K562 (cell line): Measurements from ENCODE around the gene SAPCD1. TPM values are rescaled to one million over a fixed set of nuclear protein-coding genes. Genes with fewer than 3 reads are reported as not detected.
A peak's percentile ranks its signal among the peaks of the same experiment; 100 is the strongest.

ENCODE experiments used
- BHLHE40 ChIP-seq: IDR thresholded peaks from 2 replicates; pipeline ENCODE4 v1.6.1; 2011; ENCODE audit warnings: low read length, improper control_type of control experiment
- E2F6 ChIP-seq, 2 experiments: IDR thresholded peaks; 2 replicates each; pipeline ENCODE4 v1.6.1; 2011; ENCODE audit warnings: borderline replicate concordance in 1 of 2, control low read depth in 1 of 2, low read depth in 1 of 2, low read length in 1 of 2, mild to moderate bottlenecking in 1 of 2, mixed read lengths in 1 of 2, moderate library complexity in 1 of 2; ENCODE audit not compliant: insufficient read depth in 1 of 2, insufficient read length in 1 of 2, poor library complexity in 1 of 2, severe bottlenecking in 1 of 2; ENCODE audit errors: extremely low read depth in 1 of 2
- EGR1 ChIP-seq: fragments of 450-650 bp; conservative IDR thresholded peaks from 2 replicates; pipeline ENCODE4 v1.6.1; 2017; ENCODE audit warnings: mild to moderate bottlenecking
- L3MBTL2 ChIP-seq: fragments of 450-650 bp; IDR thresholded peaks from 2 replicates; pipeline ENCODE4 v1.6.1; 2016; ENCODE audit warnings: mild to moderate bottlenecking, moderate library complexity
- MEIS2 ChIP-seq: fragments of 450-650 bp; IDR thresholded peaks from 2 replicates; pipeline ENCODE4 v1.6.1; 2014; ENCODE audit warnings: mild to moderate bottlenecking; ENCODE audit not compliant: partially characterized antibody
- VEZF1 ChIP-seq: fragments of 200-800 bp; sonication (Bioruptor generic); IDR thresholded peaks from 2 replicates; pipeline ENCODE4 v1.6.1; 2017; ENCODE audit warnings: missing genetic modification characterization, missing compliant biosample characterization
- XRCC5 ChIP-seq: fragments of 200-400 bp; formaldehyde crosslinking; IDR thresholded peaks from 2 replicates; pipeline ENCODE4 v1.6.1; 2017; ENCODE audit warnings: low read depth, mild to moderate bottlenecking, low read length
- ZFP30 ChIP-seq: fragments of 250-450 bp; sonication (Bioruptor Pico); IDR thresholded peaks from 2 replicates; pipeline ENCODE4 v1.8.0; 2022; ENCODE audit warnings: moderate library complexity, mild to moderate bottlenecking, inconsistent platforms, borderline replicate concordance
- ZNF184 ChIP-seq: sonication (generic); formaldehyde crosslinking; IDR thresholded peaks from 2 replicates; pipeline ENCODE4 v1.5.0; 2020; ENCODE audit warnings: missing genetic modification reagents
- ZNF217 ChIP-seq: sonication (generic); formaldehyde crosslinking; IDR thresholded peaks from 2 replicates; pipeline ENCODE4 v1.8.0; 2022; ENCODE audit warnings: mild to moderate bottlenecking, missing genetic modification reagents
- polyA plus RNA-seq, 8 experiments: library from polyadenylated mRNA; depleted of rRNA in 4 of 8; stranded (reverse) in 5 of 8; unstranded in 3 of 8; fragments of >200 nt; fragmentation: Nextera tagmentation in 2 of 8; fragmentation: Illumina TruSeq in 1 of 8; extraction: Ambion mirVana in 2 of 8; extraction: Trizol in 1 of 8; gene quantifications; 2 replicates each; pipeline versions ENCODE4 v1.2.1 to v1.2.3, GENCODE V29; 2011 to 2014; ENCODE audit warnings: inconsistent platforms in 1 of 8, missing spikeins in 1 of 8
- total RNA-seq, 7 experiments: library from RNA; depleted of rRNA in 6 of 7; stranded (reverse); fragments of >200 nt in 6 of 7; fragmentation: Illumina TruSeq in 2 of 7; extraction: Trizol in 2 of 7; gene quantifications; 2 replicates each; pipeline versions ENCODE4 v1.2.1 to v1.2.3, GENCODE V29; 2011 to 2021; ENCODE audit warnings: low replicate concordance in 1 of 7
- TF ChIP-seq, protein P1 (sequence below): fragments of 250-450 bp; sonication (Bioruptor Pico); IDR thresholded peaks from 2 replicates; pipeline ENCODE4 v1.4.0; 2020
- TF ChIP-seq, protein P2 (sequence below): sonication (generic); formaldehyde crosslinking; IDR thresholded peaks from 2 replicates; pipeline ENCODE4 v1.9.0; 2022; ENCODE audit warnings: mild to moderate bottlenecking, missing genetic modification reagents

The SAPCD1 gene
- total and polyA plus RNA-seq, 9 of the 15 experiments (the other 6 are each of a cell fraction or from before 2014, with no cell fraction given): 2.6 to 30.2 (median 7.4) TPM

DNA sequence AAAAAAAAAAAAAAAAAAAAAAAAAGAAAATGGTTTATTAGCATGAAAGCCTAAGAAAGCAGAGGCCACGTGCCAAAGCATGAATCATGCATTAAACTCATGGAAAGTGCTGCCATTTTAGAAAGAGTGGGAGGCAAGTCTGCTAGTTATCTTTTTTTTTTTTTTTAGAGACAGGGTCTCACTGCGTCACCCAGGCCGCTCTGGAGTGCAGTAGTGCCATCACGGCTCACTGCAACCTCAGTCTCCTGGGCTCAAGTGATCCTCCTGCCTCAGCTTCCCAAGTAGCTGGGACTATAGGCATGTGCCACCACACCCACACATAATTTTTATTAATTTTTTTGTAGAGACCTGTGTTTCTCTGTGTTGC lies 9.5 kb downstream of the SAPCD1 start (continued):
- TF ChIP-seq, protein P1, sequence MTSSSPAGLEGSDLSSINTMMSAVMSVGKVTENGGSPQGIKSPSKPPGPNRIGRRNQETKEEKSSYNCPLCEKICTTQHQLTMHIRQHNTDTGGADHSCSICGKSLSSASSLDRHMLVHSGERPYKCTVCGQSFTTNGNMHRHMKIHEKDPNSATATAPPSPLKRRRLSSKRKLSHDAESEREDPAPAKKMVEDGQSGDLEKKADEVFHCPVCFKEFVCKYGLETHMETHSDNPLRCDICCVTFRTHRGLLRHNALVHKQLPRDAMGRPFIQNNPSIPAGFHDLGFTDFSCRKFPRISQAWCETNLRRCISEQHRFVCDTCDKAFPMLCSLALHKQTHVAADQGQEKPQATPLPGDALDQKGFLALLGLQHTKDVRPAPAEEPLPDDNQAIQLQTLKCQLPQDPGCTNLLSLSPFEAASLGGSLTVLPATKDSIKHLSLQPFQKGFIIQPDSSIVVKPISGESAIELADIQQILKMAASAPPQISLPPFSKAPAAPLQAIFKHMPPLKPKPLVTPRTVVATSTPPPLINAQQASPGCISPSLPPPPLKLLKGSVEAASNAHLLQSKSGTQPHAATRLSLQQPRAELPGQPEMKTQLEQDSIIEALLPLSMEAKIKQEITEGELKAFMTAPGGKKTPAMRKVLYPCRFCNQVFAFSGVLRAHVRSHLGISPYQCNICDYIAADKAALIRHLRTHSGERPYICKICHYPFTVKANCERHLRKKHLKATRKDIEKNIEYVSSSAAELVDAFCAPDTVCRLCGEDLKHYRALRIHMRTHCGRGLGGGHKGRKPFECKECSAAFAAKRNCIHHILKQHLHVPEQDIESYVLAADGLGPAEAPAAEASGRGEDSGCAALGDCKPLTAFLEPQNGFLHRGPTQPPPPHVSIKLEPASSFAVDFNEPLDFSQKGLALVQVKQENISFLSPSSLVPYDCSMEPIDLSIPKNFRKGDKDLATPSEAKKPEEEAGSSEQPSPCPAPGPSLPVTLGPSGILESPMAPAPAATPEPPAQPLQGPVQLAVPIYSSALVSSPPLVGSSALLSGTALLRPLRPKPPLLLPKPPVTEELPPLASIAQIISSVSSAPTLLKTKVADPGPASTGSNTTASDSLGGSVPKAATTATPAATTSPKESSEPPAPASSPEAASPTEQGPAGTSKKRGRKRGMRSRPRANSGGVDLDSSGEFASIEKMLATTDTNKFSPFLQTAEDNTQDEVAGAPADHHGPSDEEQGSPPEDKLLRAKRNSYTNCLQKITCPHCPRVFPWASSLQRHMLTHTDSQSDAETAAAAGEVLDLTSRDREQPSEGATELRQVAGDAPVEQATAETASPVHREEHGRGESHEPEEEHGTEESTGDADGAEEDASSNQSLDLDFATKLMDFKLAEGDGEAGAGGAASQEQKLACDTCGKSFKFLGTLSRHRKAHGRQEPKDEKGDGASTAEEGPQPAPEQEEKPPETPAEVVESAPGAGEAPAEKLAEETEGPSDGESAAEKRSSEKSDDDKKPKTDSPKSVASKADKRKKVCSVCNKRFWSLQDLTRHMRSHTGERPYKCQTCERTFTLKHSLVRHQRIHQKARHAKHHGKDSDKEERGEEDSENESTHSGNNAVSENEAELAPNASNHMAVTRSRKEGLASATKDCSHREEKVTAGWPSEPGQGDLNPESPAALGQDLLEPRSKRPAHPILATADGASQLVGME: no peak
- no peak for TF ChIP-seq MEIS2
- TF ChIP-seq, protein P2, sequence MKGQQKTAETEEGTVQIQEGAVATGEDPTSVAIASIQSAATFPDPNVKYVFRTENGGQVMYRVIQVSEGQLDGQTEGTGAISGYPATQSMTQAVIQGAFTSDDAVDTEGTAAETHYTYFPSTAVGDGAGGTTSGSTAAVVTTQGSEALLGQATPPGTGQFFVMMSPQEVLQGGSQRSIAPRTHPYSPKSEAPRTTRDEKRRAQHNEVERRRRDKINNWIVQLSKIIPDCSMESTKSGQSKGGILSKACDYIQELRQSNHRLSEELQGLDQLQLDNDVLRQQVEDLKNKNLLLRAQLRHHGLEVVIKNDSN (CRISPR knock-in tag): peak; percentile 63
- TF ChIP-seq L3MBTL2: peak; percentile 33; the same call in 1 of the 2 replicates
- peak; percentile 67 for TF ChIP-seq EGR1
- TF ChIP-seq VEZF1 (CRISPR knock-in tag): 0 out of 2 replicates have a peak, but pooled peaks have one; percentile 5
- no peak for TF ChIP-seq ZNF184 (CRISPR knock-in tag)
- no peak for TF ChIP-seq ZFP30
- peak in 1 of 2 experiments; percentile 43 for TF ChIP-seq E2F6 (IDR thresholded peaks at IDR 0.05; ENCODE audit: borderline replicate concordance in 1 of 2, extremely low read depth in 1 of 2, insufficient read depth in 1 of 2, insufficient read length in 1 of 2, low read depth in 1 of 2, low read length in 1 of 2, poor library complexity in 1 of 2, severe bottlenecking in 1 of 2)
- no peak for TF ChIP-seq ZNF217 (CRISPR knock-in tag)
- TF ChIP-seq BHLHE40: peak; percentile 69; the same call in 1 of the 2 replicates
- TF ChIP-seq XRCC5: 0 out of 2 replicates have a peak, but pooled peaks have one; percentile 25
